Left hindlimb (tissue), 1 donor: Measurements from ENCODE around the gene UBL4A.

Source experiments
- DNase-seq: peaks from one replicate; pipeline ENCODE4 v3.0.0-alpha.2; 2018

UBL4A gene

GRCh38 chrX:154486396-154487207, at the start of gene UBL4A:
Gene UBL4A, minus strand, starts transcription at chrX:154486615. Its CDS starts 31 bp downstream, at chrX:154486584.
- peak; percentile 72 for DNase-seq

GRCh38 chrX:154535892-154536291, 49.5 kb upstream of the UBL4A start:
- DNase-seq: no peak

GRCh38 chrX:154534526-154535322, 48.3 kb upstream of the UBL4A start:
- DNase-seq: peak; percentile 88

GRCh38 chrX:154532690-154533089, 46.3 kb upstream of the UBL4A start:
- no peak for DNase-seq

GRCh38 chrX:154531626-154532025, 45.2 kb upstream of the UBL4A start:
- no peak for DNase-seq

GRCh38 chrX:154530286-154530685, 43.9 kb upstream of the UBL4A start:
- DNase-seq: no peak

GRCh38 chrX:154529206-154529612, 42.8 kb upstream of the UBL4A start:
- DNase-seq: no peak

GRCh38 chrX:154526901-154527675, 40.7 kb upstream of the UBL4A start:
- DNase-seq: peak; percentile 92

- no peak for DNase-seq
Observed at GRCh38 chrX:154525606-154526490, 39.4 kb upstream of the UBL4A start.

- DNase-seq: no peak
Observed at GRCh38 chrX:154519389-154519788, 33.0 kb upstream of the UBL4A start.

GRCh38 chrX:154517101-154517781, 30.8 kb upstream of the UBL4A start:
- DNase-seq: no peak

GRCh38 chrX:154516656-154517100, 30.3 kb upstream of the UBL4A start:
- DNase-seq: peak; percentile 45

GRCh38 chrX:154515966-154516655, 29.7 kb upstream of the UBL4A start, which contains the start of gene FAM3A:
Gene FAM3A, minus strand, starts transcription at chrX:154516232. Its CDS starts 460 bp downstream, at chrX:154515772.
- DNase-seq: peak; percentile 96

- no peak for DNase-seq
Observed at GRCh38 chrX:154515090-154515965, 28.9 kb upstream of the UBL4A start.

- no peak for DNase-seq
Observed at GRCh38 chrX:154513716-154514115, 27.3 kb upstream of the UBL4A start.

- no peak for DNase-seq
Observed at GRCh38 chrX:154512879-154513553, 26.6 kb upstream of the UBL4A start.

- no peak for DNase-seq
Observed at GRCh38 chrX:154511761-154512160, 25.3 kb upstream of the UBL4A start.

GRCh38 chrX:154509455-154509854, 23.0 kb upstream of the UBL4A start:
- no peak for DNase-seq

- DNase-seq: no peak
Observed at GRCh38 chrX:154508384-154508745, 21.9 kb upstream of the UBL4A start.
